Activated T-helper 1 cell treated with anti-CD3 and anti-CD28 coated beads, Interleukin-2, amount 50 U/mL, for 16 hours (primary cell): Measurements from ENCODE around the gene PDE12.

Source experiments
- DNase-seq, 2 donors: peaks; one replicate each; pipeline ENCODE4 v3.0.0-alpha.2; 2020; ENCODE audit warnings: low read depth in 1 of 2, low spot score in 1 of 2

Gene PDE12, protein sequence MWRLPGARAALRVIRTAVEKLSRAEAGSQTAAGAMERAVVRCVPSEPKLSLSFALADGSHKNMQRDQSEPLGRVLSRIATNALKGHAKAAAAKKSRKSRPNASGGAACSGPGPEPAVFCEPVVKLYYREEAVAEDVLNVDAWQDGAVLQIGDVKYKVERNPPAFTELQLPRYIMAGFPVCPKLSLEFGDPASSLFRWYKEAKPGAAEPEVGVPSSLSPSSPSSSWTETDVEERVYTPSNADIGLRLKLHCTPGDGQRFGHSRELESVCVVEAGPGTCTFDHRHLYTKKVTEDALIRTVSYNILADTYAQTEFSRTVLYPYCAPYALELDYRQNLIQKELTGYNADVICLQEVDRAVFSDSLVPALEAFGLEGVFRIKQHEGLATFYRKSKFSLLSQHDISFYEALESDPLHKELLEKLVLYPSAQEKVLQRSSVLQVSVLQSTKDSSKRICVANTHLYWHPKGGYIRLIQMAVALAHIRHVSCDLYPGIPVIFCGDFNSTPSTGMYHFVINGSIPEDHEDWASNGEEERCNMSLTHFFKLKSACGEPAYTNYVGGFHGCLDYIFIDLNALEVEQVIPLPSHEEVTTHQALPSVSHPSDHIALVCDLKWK

DNA sequence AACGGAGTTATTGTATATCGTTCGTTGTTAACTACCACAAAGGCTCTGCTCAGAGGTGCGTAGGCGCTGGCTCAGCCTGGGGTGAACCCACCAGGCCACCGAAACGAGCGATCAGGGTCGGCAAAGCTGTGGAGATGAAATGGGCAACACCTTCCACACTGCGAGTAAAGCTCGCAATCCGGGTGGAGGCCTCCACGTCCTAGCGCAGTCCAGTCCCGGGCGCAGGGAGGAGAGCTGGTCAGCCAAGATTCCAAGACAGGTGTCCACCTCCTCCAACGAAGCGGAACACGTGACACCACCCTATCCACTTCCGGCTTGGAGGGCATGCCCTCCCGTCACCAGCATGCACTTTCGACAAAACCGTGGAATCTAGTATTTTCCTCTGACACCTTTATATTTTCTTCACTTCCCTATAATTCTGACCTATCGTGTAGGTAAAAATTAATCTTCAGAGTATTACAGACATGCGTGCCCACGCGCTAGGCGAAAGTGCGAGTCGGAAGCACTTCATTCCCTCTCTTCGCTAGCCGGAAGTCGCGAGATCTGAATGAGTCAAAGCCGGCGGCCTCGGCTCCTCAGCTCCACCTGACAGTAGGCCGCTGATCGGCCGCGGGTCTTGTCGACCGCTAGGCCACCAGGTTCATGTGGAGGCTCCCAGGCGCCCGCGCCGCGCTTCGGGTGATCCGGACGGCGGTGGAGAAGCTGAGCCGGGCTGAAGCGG is at the start of gene PDE12:
PDE12 (plus strand) TSS at position 537 of the 721 bp plus-strand sequence; CDS start at position 643, 106 bp downstream.
- peak; percentile 68 to 73 for DNase-seq

DNA sequence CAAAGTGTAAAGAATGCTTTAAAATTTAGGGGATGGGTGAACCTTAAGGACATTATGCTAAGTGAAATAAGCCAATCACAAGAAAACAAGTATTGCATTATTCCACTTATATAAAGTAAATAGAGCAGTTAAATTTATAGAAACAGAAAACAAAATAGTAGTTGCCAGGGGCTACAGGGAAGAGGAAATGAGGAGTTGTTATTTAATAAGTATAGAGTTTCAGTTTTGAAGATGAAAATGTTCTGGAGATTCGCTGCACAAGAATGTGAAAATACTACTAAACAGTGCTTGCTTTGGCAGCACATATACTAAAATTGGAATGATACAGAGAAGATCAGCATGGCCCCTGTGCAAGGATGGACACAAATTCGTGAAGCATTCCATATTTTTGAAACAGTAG is 43.9 kb upstream of the PDE12 start:
- DNase-seq: no peak

DNA sequence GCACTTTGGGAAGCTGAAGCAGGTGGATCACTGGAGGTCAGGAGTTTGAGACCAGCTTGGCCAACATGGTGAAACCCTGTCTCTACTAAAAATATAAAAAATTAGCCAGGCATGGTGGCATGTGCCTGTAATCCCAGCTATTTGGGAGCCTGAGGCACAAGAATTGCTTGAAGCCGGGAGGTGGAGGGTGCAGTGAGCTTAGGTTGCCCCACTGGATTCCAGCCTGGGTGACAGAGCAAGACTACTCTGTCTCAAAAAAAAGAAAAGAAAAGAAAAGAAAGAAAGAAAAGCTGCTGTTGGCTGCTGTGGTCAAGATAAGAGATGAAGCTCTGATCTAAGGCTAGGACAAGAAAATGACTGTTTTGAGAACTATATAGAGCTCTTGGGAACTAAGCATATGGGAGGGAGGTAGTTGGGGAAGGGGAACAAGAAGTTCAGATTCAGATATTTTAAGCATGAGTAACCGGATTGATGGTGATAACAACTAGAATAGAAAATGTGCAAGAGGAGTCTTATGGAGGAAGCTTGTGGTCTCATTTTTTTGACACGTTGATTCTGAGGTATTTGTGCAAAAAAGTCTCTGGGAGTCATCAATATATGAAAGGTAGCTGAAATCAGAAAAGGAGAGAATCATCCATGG is 37.7 kb upstream of the PDE12 start:
- no peak for DNase-seq

DNA sequence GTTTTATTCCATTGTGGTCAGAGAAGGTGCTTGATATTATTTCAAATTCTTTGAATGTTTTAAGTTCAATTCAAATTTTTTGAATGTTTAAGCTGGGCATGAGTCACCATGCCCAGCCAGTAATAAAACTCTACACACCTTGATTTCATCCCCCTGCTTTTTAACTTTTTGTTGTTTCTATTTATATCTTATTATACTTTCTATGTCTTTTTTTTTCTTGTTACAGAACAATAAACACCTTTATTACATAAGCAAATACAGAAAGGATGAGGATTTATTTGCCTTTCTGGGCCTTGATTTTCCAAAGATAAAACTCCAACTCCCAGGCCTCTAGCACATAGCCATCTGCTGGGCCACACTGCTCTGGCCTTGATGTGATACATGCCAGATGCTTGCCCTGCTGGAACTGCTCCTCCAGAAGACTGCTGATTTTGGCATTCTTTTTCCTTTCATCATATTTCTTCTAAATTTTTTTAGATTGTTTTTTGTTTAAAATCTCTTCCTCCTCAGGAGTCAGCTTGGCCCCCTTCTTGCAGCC is 25.9 kb upstream of the PDE12 start:
- no peak for DNase-seq

DNA sequence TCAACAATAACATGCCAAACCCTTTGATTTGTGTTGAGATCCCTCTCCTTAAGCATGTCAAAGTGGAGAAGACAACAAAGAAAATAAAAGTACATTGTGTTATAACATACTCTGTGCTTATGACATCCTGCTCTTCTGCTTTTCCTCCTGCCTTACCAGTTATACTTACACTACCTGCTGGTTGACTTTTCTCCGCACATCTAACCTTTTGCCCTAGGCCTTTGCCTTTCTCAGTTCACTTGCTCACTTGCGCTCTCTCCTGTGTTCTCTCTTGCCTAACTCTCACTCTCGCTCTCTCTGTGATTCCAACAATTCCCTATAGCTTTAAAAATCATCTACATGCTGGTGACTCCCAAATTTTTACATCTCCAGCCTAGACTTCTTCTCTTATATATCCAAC is 17.6 kb upstream of the PDE12 start:
- DNase-seq: no peak

DNA sequence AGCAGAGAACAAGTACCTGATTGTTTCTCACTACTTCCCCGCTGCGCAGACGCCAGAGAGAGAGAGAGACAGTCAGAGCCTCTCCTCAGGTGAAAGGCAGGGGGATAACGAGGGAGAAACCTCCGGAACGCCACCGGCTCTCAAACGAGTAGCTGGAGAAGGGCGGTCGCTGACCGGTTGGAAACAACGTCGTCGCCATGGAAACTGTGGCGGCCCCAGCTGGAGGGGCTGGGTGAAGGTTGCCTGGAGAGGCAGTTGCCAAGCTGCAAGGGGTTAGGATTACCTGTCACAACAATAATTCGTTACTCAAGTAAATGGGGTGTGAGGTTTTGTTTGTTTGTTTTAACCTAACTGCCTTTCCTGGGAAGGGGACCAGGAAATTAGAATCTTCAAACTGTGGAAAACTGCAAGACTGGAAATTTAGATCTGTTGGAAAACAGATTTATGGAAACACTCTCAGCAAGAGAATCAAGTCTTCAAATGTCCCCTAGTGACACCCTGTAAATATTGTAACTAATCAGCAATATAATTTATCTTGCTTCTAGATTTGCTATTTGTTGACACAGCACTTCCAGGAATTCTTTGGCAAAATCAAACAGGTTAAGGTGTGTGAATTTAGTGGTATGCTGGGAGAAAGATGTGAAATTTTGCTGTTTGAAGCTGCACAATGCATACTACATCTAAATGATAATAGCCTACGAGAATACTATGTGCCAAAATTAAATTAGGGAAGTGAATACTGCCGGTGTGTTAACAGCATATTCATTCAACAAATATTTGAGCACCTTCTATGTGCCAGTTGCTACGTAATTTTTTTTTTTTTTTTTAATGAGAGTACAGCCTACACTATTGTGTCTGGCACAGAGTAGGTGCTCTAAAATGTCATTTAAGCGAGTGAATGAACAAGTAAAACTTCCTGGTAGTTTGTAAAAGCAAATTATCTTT is 11.6 kb upstream of the PDE12 start, which contains the start of gene DNAH12:
DNAH12 (minus strand) TSS at position 164 of the 945 bp plus-strand sequence. CDS start 1,474 bp downstream, outside the sequence.
- no peak for DNase-seq

DNA sequence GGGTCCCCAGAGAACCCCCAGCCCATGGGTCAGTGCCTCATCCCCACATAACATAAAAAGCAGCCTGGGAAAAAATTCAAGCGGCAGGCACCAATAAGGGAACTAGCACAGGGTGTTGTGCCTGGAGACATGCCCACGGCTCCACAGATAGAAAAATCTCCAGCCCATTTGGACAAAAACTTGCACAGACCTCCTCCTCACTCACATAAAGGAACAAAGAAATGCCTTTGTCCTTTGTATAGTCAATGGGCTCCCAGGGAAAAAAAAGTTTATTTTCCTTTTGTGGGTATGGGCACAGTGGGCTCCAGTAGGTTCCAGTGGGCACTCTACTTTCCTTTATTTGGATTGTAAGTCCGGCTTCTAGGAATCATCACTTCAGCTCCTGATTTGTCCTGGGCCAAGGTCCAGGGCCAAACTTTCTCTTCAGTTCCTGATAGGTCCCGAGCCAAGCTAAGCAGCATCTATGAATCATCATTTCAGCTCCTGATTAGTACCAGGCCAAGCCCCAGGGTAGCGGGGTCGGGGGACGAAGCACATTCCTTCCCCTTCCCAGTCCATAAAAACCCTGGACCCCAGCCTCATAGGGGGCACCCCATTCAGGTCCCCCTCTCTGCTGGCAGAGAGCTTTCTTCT is 10.3 kb upstream of the PDE12 start:
- DNase-seq: no peak

DNA sequence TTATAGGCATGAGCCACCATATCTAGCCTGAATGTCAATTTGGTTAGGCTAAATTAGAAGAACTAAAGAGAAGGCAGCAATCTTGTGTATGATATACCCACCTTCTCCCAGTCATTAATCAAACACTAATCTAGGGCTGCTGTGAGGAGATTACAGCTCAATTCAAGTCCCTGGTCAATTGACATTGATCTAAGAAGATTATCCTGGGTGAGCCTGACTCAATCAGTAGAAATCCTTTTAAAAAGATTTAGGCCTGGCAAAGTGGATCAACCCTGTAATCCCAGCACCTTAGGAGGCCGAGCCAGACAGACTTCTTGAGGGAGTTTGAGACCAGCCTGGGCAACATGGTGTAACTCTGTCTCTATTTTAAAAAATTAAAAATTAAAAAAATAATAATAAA is 9.5 kb upstream of the PDE12 start:
- no peak for DNase-seq

DNA sequence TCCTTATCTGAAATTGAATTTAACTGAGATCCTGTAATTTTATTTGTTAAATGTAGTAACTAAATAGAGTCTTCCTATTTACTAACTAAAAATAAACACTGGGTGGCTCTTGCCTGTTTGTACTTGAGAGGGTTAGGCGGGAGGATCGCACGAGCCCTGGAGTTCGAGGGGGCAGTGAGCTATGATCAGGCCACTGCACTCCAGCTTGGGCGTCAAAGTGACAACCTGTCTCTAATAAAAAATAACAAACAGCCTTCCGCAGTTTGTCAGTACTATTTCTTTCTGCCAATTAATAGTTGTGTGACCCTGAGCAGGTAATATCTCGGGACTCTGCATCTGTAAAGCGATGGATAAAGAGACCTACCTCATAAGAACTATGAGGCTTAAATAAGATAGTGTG is 768 bp upstream of the PDE12 start:
- no peak for DNase-seq

DNA sequence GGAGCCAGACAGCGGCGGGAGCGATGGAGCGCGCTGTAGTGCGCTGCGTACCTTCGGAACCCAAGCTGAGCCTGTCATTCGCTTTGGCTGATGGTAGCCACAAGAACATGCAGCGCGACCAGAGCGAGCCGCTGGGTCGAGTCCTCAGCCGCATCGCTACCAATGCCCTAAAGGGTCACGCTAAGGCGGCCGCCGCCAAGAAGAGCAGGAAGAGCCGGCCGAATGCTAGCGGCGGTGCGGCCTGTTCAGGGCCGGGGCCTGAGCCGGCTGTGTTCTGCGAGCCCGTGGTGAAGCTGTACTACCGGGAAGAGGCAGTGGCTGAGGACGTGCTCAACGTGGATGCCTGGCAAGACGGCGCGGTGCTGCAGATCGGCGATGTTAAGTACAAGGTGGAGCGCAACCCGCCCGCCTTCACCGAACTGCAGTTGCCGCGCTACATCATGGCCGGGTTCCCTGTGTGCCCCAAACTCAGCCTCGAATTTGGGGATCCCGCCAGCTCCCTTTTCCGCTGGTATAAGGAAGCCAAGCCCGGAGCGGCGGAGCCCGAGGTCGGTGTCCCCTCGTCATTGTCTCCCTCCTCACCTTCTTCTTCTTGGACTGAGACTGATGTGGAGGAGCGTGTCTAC is 498 bp downstream of the PDE12 start:
- no peak for DNase-seq

DNA sequence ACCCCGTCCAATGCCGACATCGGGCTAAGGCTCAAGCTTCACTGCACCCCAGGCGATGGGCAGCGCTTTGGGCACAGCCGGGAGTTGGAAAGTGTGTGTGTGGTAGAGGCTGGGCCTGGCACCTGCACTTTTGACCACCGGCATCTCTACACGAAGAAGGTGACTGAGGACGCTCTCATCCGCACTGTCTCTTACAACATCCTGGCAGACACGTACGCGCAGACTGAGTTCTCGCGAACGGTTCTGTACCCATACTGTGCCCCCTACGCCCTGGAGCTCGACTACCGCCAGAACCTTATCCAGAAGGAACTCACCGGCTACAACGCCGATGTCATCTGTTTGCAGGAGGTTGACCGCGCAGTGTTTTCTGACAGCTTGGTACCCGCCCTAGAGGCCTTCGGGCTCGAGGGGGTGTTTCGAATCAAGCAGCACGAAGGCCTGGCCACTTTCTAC is 1.0 kb downstream of the PDE12 start:
- peak in 1 of 2 donors; percentile 16 for DNase-seq

DNA sequence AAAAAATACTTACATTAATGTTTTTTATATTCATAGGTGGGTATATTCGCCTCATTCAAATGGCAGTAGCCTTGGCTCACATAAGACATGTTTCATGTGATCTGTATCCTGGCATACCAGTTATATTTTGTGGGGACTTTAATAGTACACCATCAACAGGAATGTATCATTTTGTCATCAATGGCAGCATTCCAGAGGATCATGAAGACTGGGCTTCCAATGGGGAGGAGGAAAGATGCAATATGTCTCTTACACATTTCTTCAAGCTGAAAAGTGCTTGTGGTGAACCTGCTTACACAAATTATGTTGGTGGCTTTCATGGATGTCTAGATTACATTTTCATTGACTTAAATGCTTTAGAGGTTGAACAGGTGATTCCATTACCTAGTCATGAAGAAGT is 3.5 kb downstream of the PDE12 start:
- DNase-seq: no peak

DNA sequence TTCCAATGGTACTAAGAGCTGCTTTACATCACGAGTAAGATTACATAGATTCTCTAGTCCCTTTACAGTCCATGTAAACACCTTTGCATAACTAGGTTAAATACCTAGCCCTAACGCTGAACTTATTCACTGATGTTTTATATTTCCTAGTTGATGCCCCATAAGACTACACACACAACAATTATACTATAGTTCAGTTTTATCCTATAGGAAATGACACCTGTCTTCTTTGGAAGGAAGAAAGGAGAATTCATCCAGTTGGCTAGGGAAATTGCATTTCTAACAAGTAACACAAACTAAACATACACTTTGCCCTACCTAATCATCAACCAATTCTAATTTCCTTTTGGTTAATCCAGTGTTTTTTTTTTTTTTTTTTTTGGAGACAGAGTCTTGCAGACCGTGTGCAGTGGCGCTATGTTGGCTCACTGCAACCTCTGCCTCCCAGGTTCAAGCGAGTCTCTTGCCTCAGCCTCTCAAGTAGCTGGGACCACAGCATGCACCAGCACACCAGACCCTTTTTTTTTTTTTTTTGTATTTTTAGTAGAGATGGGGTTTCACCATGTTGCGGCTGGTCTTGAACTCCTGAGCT is 13.9 kb downstream of the PDE12 start:
- no peak for DNase-seq

DNA sequence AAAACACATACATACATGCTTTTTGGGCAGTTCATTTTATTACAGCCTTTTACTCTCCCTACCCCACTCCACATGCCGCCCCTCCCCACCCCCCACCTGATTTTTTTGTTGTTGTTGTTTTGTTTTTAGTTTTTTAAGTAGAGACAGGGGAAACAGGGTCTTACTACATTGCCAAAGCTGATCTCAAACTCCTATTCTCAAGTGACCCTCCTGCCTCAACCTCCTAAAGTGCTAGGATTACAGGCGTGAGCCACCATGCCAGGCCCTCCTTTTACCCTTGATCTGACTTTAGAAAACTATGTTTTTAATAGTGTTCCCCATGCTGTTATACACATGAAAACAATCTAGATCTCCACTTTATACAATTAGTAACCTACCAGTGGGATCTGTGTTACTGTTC is 14.8 kb downstream of the PDE12 start:
- DNase-seq: no peak

DNA sequence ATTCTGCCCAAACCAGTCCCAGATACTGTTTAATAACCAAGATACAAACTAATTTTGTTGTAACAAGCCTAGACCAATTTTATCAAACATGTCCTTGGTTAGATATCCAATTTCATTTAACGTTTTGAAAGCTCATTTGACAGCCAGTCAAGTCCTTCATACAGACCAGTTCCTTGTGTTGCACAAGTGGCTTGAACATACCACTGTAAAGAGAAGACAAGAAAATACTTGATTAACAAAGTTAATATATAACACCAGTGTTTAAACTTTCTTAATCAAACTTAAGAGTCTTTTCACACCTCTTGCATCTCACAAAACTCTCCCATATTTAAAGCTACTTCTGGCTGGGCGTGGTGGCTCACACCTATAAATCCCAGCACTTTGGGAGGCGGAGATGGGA is 16.0 kb downstream of the PDE12 start:
- no peak for DNase-seq

DNA sequence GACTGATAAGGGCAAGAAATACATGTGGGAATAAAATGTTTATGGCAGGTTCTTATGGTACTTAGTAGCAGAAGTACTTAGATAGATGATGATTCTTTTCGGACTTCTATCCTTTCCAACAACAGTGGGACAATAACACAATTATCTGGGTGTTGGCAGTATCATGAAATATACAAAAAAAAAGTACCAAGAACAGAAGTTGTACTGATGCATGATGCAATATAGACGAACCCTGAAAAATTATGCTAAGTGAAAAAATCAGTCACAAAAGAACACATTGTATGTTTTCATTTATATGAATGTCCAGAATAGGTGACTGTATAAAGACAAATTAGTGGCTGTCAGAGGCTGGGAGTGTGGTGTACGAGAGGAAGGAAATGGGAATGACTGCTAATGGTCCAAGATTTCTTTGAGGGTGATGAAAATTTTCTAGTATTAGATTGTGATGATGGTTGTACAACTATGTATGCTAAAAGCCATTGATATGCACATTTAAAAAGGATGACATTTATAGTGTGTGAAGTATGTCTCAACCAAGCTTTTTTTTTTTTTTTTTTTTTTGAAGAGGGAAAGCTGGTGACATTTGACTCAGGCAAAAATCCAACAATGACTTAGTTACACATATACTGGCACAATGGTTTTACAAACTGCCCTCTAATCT is 20.0 kb downstream of the PDE12 start:
- DNase-seq: no peak

DNA sequence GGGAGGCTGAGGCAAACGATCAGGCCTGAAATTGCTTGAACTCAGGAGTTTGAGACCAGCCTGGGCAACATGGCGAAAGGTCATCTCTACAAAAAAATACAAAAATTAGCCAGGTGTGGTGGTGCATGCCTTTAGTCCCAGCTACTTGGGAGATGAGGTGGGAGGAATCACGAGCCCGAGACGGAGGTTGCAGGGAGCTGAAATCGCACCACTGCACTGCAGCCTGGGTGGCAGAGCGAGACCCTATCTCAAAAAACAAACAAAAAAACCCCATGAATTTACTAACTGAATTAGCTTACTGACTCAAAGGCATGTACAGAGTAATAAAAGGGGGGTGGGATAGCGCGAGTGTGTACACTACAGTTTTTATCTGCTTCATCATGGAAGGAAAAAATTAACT is 21.7 kb downstream of the PDE12 start:
- DNase-seq: no peak

DNA sequence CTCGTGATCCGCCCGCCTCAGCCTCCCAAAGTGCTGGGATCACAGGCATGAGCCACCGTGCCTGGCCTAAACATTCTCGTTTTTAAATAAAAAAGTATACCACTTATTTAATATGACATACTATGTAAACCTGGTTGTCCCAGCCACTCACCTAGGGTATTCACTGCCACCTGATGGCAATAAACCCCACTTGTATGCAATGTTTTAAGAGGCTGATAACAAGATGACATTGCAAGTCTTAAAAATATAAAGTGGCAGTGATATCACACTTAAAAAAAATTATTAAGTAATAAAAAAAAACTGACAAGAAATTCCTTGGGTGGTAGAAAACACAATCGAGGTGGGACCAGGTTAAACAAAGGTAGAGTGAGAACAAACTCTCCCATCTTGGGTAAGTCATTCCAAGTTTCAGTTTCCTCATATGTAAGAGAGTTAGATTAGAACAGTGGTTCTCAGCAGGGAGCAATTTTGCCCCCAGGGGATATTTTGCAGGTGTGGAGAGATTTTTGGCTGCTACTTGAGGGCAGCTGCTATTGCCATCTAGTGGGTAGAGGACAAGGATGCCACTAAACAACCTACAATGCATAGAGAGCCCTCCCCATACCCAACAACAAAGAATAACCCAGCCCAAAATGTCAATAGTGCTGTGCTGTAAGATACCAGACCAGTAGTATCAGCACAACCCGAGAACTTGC is 26.5 kb downstream of the PDE12 start:
- DNase-seq: no peak
